ENCODE results near the gene RARB.

GRCh38 chr3:25584011-25584789, 156.1 kb downstream of the RARB start:
- TF ChIP-seq, protein P1, sequence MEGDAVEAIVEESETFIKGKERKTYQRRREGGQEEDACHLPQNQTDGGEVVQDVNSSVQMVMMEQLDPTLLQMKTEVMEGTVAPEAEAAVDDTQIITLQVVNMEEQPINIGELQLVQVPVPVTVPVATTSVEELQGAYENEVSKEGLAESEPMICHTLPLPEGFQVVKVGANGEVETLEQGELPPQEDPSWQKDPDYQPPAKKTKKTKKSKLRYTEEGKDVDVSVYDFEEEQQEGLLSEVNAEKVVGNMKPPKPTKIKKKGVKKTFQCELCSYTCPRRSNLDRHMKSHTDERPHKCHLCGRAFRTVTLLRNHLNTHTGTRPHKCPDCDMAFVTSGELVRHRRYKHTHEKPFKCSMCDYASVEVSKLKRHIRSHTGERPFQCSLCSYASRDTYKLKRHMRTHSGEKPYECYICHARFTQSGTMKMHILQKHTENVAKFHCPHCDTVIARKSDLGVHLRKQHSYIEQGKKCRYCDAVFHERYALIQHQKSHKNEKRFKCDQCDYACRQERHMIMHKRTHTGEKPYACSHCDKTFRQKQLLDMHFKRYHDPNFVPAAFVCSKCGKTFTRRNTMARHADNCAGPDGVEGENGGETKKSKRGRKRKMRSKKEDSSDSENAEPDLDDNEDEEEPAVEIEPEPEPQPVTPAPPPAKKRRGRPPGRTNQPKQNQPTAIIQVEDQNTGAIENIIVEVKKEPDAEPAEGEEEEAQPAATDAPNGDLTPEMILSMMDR (IDR thresholded peaks at IDR 0.05): no peak
- TF ChIP-seq POLR2A (IDR thresholded peaks at IDR 0.05): no peak
